Ramos (cell line): ENCODE data around the gene TMEM190.
"Not testable (repeated sequence)": the region's sequence is repeated elsewhere in the genome, so short reads cannot be mapped to it uniquely, and the experiment has no call there.

Experiments
- in situ Hi-C: fragments of 300-500 bp; cut with MboI; formaldehyde crosslinking; loops from one replicate; pipeline ENCODE4 v1.14.3; 2022; ENCODE audit warnings: low sequenced_read_pairs; ENCODE audit not compliant: unreplicated experiment

TMEM190 gene

GRCh38 chr19:55409179-55409578 is 32.6 kb downstream of the TMEM190 start:
- in situ Hi-C loops: not testable (repeated sequence)

GRCh38 chr19:55410168-55410567 is 33.5 kb downstream of the TMEM190 start:
- in situ Hi-C loops: loop anchor here (10.0 kb wide), 1 partner anchor 115 kb away; no protein-coding TSS in a partner anchor

- in situ Hi-C loops: loop anchor here (5.0 to 10.0 kb wide), 2 partner anchors 123 to 206 kb away; no protein-coding TSS in a partner anchor
Measured at GRCh38 chr19:55418185-55418584, 41.6 kb downstream of the TMEM190 start.

GRCh38 chr19:55419103-55419502 is 42.5 kb downstream of the TMEM190 start:
- in situ Hi-C loops: loop anchor here (5.0 to 10.0 kb wide), 2 partner anchors 124 to 207 kb away; no protein-coding TSS in a partner anchor

- in situ Hi-C loops: loop anchor here (5.0 to 10.0 kb wide), 2 partner anchors 125 to 207 kb away; no protein-coding TSS in a partner anchor
Measured at GRCh38 chr19:55419624-55420236, 43.1 kb downstream of the TMEM190 start.

GRCh38 chr19:55421281-55421680 is 44.7 kb downstream of the TMEM190 start:
- in situ Hi-C loops: not testable (repeated sequence)

GRCh38 chr19:55423225-55424005 is 46.8 kb downstream of the TMEM190 start:
- in situ Hi-C loops: no loop called here

GRCh38 chr19:55424518-55424917 is 47.9 kb downstream of the TMEM190 start:
- in situ Hi-C loops: no loop called here

GRCh38 chr19:55426042-55426441 is 49.4 kb downstream of the TMEM190 start:
- in situ Hi-C loops: no loop called here
